ENCODE results near the gene C1orf52.

The C1orf52 gene

DNA sequence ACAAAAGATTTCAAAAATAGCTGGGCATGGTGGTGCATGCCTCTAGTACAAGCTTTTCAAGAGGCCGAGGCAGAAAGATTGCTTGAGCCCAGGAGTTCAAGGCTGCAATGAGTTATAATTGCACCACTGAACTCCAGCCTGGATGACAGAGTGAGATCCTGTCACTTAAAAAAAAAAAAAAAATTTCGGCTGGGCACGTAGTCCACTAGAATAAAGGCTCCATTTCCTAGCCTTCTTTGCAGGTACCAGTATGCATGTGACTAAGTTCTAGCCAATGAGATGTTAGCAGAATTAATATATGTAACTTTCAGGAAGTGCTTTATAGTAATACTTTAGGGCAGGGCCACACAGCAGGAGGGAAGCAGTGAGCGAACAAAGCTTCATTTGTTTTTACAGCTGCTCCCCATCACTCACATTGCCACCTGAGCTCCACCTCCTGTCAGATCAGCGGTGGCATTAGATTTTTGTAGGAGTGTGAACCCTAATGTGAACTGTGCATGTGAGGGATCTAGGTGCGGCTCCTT is 29.8 kb downstream of the C1orf52 start:
- no peak for DNase-seq (ENCODE audit: low read depth)

DNA sequence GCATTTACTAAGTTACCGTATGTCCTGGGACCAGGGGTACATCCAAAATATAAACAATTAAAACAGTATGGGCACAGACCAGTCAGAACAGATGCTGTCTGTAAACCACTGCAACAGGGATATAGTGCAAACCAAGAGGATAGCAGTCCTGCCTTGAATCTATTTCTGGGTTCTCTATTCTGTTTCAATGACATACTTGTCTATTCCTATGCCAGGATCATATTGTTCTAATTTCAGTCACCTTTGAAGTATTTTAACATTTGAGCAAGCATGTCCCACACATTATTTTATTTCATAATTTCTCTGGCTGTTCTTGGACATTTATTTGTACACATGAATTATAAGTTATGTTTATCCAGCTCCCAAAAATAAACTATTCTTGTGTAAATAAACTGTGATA is 30.5 kb downstream of the C1orf52 start:
- DNase-seq (ENCODE audit: low read depth) = no peak

DNA sequence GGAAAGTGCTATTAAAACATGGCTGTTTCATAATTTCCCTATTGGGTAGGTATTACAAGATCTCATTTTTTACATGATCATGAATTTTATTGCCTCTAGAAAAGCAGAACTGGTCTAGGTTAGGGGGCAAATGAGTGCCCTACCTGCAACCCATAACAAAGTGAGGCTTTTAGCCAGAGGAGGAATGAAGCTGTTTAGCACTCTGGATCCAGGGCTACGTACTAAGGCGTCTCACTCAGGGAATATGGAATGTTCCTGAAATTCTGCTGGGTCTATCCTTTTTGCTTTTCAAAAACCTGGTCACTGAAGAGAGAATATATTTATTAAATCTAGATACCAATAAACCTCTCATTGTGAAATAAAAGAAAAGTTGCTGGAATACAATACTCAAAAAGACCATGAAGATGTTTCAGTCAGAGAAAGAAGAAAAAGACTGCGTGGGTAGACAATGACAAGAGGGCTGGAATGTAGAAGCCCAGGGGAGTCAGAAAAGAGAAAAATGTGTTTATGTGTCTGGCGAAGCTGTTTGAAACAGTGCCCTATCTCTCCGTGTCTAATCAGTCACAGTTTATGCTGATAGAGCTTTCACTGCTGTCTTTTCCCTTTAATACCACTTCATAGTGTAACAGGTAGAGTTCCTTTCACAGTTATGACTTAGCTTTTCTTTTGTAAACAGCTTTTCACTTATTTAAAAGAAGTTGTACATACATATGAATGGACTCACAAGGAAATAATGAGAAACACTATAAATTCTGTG is 33.7 kb downstream of the C1orf52 start:
- no peak for DNase-seq (ENCODE audit: low read depth)

DNA sequence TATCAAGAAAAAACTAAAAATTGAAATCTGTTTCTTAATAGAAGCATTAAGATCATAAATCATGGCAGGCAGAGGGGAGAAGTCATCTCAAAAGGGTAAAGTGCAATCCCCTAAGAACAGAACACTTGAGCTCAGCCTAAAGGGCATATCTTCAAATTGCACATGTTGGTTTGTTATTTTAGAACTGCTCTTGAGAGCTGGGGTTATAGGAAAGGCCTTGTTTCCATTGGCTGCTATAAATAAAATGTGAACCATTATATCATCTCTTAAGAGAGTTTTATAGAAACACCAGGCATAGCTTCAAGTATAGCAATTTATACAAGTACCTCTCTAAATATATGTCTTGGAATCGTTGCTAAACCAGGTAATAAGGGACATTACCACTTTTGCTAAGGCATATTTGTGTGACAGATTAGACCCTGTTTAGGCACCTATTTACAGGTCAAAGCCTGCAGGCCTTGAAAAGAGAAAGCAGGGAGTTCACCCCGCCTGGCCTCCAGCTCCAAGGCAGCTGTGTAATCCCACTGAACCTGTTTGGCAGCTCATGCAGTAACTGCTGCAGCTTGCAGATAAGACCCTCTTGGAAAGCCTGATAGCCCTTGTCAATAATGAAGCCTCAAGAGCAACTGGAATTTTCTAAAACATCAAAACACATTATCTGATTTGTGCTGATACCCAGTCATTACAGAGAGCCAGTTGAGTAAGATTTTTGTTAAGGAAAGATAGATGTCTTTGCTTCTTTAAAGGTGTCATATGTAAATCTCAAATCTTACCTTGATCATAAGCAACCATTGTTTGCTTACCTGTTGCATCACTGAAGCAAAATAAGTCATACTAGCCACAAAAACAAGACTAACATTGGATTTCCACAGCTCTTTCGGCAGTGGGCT is 34.5 kb downstream of the C1orf52 start:
- DNase-seq (ENCODE audit: low read depth) = no peak

DNA sequence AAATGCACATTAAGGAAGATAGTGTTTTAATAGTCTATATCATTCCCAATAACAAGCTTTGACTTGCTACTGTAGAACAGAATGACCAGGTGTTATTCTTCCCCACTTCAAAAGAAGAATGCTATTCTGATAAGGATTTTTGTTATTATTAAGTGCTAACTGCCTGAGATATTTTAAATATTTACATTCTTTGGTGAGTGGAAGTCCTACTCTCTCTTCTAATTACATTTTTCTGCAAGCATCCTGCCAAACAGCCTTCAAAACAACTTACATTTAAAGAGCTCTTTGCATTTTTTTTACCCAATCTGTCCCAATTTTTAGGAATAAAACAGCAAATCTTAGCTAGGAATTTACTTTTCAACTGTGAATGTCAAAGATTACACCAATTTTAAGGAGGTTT is 35.2 kb downstream of the C1orf52 start:
- DNase-seq (ENCODE audit: low read depth) = no peak

DNA sequence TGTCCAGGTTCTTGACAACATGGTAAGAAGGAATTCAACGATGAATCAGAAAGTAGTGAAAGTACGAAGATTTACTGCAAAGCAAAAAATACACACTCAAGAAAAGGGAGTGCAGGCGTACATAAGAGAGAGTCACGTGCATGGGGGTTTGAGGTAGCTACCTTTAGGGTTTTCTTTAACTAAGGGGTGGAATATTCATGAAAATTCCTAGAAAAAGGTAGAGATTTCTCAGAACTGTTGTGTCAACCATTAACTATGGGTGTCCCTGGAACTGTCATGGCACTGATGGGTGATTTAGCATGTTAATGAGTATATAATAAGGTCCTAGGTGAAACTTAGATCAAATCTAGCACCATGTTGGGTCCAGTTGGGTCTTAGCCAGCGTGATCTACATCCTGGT is 36.1 kb downstream of the C1orf52 start:
- no peak for DNase-seq (ENCODE audit: low read depth)

DNA sequence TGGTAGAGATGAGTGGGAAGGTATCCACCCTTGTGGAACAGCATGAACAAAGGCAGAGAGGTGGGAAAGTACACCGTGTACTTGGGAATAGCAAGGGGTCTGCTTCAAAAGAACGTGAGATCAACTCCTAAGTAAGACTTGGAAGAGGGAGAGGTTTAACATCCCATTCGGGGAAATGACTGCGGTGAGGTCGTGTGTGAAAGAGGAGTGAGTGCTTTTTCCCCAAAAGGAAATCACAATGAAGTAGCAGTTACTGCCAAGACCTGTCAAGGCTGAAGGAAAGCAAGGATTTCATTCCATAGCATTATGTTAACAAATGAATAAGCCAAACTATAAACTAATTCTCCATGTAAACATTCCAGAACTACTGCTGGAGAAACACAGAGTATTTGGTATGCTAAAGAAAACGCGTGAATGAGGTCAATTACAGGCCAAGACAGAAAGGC is 38.7 kb downstream of the C1orf52 start:
- no peak for DNase-seq (ENCODE audit: low read depth)

DNA sequence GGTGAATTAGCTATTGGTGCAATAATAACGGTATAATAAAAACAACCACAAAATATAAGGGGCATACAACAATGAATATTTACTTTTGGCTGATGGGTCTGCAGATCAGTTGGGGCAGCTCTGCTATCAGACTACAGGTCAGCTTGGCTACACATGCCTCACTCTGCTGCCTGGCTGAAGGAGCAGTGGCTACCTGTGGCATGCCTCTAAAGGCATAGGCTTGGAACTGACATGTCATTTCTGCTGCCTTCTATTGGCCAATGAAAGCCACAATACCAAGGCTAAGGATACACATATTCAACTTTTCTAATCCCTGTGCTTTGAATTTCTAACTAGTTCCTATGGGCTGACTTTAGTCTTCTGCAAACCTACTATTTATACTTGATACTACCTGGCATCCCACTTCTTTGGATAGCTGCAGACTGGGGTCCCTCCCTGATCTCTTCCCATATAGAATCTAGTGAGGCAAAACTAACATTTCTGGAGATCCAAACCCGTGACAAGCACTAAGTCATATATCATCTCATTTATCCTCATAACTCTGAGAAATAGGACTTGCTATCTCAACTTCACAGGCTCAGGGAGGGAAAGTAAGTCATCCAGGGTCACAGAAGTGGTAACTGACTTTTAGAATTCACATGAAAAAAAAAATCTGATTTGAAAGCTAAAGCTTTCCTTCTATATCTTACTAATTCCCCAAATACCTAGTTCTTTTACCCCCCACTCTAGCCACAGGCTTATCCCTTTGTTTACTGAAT is 39.4 kb downstream of the C1orf52 start:
- DNase-seq (ENCODE audit: low read depth) = no peak

DNA sequence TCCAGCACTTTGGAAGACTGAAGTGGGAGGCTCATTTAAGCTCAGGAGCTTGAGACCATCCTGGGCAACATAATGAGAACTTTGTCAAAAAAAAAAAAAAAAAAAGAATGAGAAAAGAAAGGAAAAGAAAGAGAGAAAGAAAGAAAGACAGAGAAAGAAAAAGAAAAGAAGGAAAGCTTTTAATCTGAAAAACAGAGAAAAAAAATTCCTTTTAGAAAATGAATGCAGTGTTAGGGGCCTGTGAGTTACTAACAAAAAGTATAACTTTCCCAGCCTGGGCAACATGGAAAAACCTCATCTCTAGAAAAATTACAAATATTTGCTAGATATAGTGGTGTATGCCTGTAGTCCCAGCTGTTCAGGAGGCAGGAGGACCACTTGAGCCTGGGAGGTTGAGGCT is 42.8 kb downstream of the C1orf52 start:
- DNase-seq (ENCODE audit: low read depth) = no peak

DNA sequence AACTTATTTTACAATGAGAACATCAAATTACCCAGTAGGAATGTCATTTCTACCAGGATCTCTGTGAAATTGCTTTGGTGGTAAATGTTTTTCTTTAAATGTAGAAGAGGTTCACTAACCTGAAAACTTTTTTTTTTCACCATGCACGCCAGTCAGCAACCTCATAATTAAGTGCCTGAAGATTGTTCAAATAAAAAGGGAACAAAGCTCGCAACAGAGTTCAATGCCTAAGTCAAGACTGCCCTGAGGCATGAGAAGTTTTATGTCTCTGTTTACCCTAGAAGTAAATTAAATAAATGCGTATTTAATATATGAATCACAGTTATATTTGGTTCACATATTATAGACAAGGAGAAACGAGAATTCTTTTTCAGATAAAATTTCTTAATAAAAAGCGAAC is 44.8 kb downstream of the C1orf52 start:
- no peak for DNase-seq (ENCODE audit: low read depth)

DNA sequence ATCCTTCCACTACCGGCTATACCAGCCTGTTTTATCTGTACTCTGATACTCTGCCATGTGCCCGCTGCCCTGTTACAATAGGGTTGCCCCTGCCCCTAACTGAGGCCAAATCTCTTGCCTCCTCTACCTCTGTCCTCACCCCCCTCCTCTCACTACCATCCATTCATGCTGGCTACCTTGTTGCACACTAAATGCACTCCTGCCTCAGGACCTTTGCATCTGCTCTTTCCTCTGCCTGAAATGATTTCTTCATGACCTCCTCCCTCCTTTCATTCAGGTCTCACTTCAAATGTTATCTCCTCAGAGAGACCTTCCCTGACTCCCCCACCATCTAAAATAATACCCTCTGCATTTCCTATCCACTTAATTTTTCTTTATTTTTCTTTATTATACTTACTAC is 51.0 kb downstream of the C1orf52 start:
- no peak for DNase-seq (ENCODE audit: low read depth)

DNA sequence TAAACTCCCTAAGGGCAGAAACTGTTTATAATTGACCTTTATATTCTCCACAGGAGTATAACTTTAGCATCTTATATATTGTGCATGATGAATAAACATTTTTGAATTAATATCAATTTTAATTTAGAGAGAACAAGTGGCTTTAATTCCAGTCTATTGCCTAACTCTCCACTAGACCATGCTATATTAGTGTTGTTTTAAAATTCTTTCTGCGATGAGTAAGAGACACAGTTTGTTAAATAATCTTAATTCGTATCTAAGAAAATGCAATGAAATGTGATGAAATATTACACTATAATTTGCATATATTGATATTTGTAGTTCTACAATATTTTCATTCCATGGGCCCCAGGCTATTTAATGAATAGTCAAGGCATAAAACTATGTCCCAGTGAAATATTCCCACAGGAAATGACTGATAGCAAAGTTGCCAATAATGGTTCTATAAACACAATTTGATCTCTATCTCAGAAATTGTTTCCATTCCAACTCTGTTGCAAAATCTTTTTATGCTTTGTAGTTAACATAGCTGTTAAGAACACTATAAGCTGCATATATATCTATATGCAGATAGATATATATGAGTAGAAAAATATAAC is 55.8 kb downstream of the C1orf52 start:
- no peak for DNase-seq (ENCODE audit: low read depth)

DNA sequence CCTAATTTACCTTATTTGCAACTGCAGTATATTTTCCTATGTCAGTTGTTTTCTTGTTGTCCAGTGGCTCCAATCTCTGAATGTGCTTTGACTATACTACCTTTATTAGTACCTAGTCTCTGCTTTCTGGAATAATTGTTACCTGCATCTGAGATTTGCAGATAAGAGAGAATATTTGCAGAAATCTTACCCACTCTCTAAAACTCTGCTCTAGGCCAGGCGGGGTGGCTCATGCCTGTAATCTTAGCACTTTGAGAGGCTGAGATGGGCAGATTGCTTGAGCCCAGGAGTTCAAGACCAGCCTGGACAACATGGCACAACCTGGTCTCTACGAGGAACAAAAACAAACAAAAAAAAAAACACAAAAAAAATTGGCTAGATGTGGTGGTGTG is 56.6 kb downstream of the C1orf52 start:
- no peak for DNase-seq (ENCODE audit: low read depth)

DNA sequence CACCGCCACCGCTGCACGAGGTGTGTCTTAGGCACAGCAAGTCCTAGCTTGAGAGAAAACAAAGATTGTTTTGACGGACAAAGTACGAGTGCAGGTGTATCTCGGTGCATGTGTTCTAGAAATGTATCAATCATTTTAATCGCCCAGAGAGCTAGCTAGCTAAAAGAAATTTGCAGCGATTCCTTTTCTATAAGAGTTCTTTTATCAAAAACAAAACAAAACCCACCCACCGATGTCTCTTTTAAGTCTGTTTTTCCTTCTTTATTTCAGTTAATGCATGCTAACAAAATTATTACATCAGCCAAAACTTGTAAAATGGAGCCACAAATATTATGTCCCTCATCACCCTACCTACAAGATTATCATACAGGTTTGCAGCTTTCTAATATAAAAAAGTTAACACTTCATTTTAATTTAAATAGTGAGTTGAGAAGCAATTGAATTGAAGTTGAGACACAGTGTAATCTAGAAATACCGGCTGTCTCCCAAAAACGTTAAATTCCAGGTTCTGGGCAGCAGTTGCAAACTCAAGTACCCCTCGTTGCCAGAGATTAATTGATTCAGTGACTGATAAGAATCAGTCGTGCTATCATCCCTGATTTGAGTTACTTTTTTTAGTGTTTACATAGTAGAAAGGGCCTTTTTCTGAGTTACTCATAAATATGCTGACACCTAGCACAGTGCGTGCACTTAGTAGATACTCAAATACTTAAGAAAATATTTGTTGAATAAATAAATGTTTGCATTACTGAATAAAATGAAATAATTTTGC is 57.2 kb downstream of the C1orf52 start:
- no peak for DNase-seq (ENCODE audit: low read depth)

DNA sequence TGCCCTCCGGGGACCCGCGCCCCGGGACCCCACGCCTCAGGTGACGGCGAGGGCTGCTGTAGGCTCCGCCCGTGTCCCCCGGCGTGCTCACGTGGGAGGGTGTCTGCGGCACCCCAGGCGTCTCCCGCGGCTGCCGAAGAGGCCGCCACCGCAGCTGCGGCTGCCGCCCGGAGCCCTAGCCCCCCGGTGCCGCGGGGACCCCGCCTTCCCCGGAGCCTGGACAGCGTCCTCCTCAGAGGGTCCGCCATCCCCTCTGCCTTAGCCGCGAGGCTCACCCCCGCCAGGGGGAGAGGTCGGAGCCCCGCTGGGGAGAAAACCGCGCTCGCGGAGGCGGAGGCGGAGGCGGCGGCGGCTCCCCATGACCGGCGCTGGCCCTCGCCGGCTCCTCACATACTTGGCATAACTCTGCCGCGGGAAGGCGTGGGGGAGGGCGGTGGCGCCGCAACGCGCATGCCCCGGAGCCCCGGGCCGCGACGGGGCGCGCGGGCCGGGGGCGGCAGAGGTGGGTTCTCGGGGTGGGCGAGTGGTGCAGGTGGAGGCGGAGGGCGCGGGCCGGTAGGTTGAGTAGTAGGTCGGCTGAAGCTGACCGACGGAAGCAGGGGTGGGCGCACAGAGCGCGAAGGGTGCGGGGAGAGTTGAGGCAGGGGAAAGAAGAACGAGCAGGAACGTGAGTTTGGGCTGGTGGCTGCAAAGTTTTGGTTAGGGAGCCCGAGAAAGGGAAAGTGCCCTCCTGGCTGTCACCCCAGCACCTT is 57.9 kb downstream of the C1orf52 start:
- DNase-seq (ENCODE audit: low read depth) = peak; percentile 17

DNA sequence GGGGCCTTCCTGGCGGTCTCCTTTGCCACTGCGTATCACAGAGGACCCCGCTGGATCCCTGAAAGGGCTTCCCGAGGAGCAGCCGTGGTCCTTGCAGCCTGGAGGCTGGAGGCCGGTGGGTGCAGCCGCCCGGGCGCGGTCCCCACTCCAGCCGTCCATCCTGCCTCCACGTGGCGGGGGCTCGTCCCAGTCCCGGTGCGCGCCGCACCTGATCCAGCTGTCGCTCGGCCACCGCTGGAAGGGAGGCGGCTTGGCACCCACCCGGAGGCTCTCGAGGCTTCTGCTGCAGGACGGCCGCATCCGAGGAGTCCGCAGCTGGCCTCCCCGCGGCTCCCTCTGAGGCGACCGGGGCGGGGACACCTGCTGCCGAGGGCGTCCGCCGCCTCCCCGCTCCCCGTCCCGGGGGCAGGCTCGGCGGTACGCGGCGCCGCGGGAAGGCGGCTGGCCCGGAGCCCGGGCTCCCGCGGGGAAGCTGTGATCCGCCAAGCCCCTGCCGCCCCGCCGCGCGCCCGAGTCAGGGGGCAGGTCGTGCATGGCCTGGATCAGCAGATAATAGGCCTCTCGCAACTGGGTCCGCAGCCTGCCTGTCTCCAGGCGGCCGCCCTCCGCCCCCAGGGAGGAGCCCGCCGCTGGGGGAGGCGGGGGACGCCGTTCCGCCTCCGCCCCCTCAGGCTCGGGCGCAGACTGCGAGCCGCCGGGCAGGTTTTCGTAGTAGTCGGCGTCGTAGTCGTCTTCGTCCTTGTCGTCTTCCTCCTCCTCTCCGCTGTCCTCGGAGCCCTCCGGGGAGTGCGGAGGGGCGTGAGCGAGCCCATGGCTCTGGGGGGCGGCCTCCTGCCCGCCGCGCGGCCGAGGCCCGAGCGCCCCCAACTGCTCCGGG is 58.8 kb downstream of the C1orf52 start, which contains the start of gene SYDE2:
SYDE2 (minus strand) TSS at position 554 of the 877 bp plus-strand sequence; CDS start at position 534, 20 bp downstream.
- peak; percentile 50 for DNase-seq (ENCODE audit: low read depth)
